ENCODE data around the gene NRM.

DNA sequence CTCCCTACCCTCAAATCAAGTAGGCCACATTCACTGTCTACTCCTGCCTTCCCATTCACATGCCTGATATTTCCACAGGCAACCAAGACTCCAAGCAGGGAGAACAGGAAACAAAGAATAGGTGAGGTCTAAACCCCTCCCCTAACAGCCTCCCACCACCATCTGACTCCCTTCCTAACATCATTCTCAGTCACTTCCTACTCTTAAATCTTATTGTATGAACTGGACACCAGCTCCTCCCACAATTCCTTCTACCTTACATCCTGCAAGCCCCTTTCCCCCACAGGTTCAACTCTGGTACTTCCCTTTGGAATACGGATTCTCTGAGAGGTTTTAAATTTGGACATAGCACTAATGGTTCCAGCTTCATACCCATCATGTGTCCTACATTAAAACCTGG, 44.8 kb downstream of the NRM start:
- TF ChIP-seq POLR2A (IDR thresholded peaks at IDR 0.05), result no peak
- TF ChIP-seq, protein P1, sequence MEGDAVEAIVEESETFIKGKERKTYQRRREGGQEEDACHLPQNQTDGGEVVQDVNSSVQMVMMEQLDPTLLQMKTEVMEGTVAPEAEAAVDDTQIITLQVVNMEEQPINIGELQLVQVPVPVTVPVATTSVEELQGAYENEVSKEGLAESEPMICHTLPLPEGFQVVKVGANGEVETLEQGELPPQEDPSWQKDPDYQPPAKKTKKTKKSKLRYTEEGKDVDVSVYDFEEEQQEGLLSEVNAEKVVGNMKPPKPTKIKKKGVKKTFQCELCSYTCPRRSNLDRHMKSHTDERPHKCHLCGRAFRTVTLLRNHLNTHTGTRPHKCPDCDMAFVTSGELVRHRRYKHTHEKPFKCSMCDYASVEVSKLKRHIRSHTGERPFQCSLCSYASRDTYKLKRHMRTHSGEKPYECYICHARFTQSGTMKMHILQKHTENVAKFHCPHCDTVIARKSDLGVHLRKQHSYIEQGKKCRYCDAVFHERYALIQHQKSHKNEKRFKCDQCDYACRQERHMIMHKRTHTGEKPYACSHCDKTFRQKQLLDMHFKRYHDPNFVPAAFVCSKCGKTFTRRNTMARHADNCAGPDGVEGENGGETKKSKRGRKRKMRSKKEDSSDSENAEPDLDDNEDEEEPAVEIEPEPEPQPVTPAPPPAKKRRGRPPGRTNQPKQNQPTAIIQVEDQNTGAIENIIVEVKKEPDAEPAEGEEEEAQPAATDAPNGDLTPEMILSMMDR (IDR thresholded peaks at IDR 0.05), result no peak

All from suprapubic skin (tissue), 3 donors.